ENCODE data around the gene ADAMTS15.

The ADAMTS15 gene

GRCh38 chr11:130459521-130459920, 11.1 kb downstream of the ADAMTS15 start:
- DNase-seq (ENCODE audit: low spot score) = no peak

DNA sequence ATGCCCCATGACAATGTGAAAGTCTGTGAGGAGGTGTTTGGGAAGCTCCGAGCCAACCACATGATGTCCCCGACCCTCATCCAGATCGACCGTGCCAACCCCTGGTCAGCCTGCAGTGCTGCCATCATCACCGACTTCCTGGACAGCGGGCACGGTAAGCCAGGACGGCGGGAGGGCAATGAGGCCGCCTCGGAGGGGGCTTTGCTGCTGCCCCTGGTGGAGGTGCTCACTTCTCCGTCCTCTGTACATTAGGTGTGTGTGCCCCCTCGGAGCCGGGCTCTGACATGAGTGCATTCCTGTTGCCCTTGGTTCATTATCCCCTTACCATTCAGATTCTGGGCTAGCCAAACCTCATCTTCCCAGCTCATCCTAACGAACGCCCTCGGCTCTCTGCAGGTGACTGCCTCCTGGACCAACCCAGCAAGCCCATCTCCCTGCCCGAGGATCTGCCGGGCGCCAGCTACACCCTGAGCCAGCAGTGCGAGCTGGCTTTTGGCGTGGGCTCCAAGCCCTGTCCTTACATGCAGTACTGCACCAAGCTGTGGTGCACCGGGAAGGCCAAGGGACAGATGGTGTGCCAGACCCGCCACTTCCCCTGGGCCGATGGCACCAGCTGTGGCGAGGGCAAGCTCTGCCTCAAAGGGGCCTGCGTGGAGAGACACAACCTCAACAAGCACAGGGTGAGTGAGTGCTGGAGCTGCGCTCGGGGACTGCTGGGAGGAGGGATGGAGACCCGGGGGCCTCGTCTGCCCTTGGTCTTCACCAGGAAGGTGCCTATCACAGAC, 13.8 kb downstream of the ADAMTS15 start:
- no peak for DNase-seq (ENCODE audit: low spot score)

GRCh38 chr11:130462931-130463330, 14.5 kb downstream of the ADAMTS15 start:
- DNase-seq (ENCODE audit: low spot score) = no peak

- DNase-seq (ENCODE audit: low spot score) = no peak
Measured at GRCh38 chr11:130464291-130464812, 15.9 kb downstream of the ADAMTS15 start.

DNA sequence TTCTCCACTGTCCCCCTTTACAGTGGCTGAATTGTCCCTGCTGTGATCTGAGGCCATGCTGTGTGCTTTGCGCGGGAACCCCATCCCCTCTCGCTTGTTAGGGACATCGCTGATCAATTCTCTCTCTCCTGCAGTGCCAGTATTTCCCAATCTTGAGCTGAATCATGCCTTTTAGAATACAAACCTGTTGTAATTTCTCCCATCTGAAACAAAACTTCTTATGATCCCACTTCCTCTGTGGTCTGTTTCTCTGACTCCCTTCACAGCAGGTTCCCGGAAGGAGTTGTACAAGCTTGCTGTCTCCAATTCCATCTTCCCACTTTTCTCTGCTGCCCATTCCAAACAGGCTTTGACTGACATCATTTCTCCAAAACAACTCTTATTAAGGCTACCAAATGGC, 16.8 kb downstream of the ADAMTS15 start:
- no peak for DNase-seq (ENCODE audit: low spot score)

GRCh38 chr11:130467116-130467900, 18.9 kb downstream of the ADAMTS15 start:
- no peak for DNase-seq (ENCODE audit: low spot score)

DNA sequence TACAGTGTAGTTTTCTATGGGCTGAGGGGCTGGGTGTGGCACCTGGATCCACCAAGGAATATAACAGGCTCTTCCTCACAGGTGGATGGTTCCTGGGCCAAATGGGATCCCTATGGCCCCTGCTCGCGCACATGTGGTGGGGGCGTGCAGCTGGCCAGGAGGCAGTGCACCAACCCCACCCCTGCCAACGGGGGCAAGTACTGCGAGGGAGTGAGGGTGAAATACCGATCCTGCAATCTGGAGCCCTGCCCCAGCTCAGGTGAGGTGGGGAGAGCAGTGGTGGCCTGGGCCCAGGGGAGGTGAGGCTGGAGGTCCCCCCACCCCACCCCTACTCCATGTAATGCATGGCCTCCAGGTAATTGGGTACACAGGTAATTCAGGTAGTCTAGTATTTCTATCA, 20.7 kb downstream of the ADAMTS15 start:
- no peak for DNase-seq (ENCODE audit: low spot score)

GRCh38 chr11:130470832-130471706, 22.6 kb downstream of the ADAMTS15 start:
- no peak for DNase-seq (ENCODE audit: low spot score)

GRCh38 chr11:130471731-130472433, 23.4 kb downstream of the ADAMTS15 start:
- DNase-seq (ENCODE audit: low spot score) = no peak

DNA sequence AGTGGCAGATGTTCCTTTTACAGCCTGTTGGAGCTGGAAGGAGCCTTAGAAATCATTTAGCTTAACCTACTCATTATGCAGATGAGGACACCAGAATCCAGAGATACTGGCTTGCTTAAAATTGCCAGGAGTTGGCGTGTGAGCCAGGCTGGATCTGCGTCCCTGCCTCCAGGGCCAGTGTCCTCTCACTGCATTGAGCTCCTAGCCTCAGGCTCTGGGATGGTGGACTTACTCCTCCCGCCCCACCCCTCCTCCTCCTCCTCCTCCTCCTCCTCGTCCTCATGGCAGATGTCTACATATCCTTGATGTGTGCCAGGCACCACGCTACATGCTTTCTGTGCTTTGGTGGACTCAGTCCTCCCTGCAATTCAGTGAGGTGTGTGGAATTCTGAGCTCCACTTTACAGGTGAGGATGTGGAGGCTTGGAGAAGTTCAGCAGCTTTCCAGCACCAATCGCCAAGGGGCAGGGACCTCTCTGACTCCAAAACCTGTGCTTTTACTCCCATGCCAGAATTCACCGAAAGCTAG, 24.1 kb downstream of the ADAMTS15 start:
- DNase-seq (ENCODE audit: low spot score) = no peak

- DNase-seq (ENCODE audit: low spot score) = no peak
Measured at GRCh38 chr11:130473056-130473794, 24.8 kb downstream of the ADAMTS15 start.

- no peak for DNase-seq (ENCODE audit: low spot score)
Measured at GRCh38 chr11:130473795-130474377, 25.4 kb downstream of the ADAMTS15 start.

- no peak for DNase-seq (ENCODE audit: low spot score)
Measured at GRCh38 chr11:130474637-130475400, 26.4 kb downstream of the ADAMTS15 start.

- no peak for DNase-seq (ENCODE audit: low spot score)
Measured at GRCh38 chr11:130475426-130476053, 27.1 kb downstream of the ADAMTS15 start.

DNA sequence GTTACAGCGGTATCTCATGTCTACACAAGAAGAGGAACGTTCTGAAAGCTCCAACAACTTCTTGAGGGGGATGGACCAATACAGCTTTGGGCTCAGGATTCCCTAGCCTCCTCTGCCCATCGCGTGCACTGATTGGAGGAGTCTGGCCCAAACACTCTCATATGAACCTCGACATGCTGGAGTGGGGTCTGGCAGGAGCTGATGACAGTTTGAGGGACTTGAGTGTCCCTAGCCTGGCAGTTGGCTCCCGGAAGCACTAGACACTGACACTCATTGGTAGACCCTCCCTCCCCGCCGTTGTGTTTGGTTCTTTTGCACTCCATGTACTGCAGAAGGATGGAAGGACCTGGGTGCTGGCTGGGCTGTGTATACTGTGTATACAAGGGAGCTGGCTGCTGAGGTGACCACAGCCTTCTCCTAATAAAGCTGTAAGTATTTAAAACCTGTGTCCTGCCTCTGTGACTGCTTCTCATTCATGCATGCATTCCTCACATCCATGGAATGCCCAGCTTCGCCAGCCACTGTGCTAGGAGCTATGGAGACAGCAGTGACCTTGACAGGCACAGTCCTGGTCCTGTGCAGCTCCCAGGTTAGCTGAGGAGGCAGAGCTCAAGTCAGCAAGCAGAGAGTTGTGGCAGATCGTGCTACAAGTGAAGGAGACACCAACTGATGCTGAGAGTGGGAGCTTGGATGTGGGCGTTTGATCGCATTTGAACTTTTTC, 27.9 kb downstream of the ADAMTS15 start:
- no peak for DNase-seq (ENCODE audit: low spot score)

DNA sequence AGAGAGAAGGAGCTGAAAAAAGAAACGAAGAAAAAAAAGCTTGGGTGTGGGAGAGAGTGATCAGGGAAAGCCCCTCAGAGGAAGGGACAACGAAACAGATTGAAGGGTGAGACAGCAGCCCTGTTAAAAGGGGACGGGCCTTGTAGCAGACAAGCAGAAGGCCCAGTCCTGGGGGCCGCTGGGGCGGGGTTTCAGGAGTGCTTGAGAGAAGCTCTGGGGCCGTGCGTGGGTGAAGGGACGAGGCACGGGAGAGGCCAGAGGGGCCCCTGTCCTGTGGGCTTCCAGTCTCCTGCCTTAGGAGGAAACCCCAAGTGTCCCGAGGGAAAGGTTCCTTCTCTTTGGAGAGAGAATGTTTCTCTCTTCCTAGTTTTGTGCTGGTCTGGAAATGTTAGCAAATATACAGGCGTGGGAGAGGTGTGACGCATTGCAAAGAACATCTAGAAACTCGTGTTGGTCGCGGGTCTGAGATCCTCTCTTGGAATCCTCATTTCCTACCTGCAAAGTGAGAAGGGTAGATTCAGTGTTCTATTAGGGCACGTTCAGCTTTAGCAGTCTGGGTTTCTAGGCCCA, 28.6 kb downstream of the ADAMTS15 start:
- DNase-seq (ENCODE audit: low spot score) = no peak

GRCh38 chr11:130477586-130478203, 29.2 kb downstream of the ADAMTS15 start:
- no peak for DNase-seq (ENCODE audit: low spot score)

Data from germinal center (tissue), 1 donor.